MM.1S (cell line): ENCODE measurements around the gene NTSR1.

Experiments used
- CTCF ChIP-seq: fragments of 300-600 bp; sonication (generic); IDR thresholded peaks from 2 replicates; pipeline ENCODE4 v1.5.1; 2016; ENCODE audit warnings: antibody characterized with exemption, low read length, mixed read lengths
- EZH2 ChIP-seq: fragments of 300-600 bp; sonication (generic); optimal IDR thresholded peaks from 2 replicates; pipeline ENCODE3; 2017; ENCODE audit warnings: low read depth, mild to moderate bottlenecking, antibody characterized with exemption, low read length, mixed read lengths
- EZH2phosphoT487 ChIP-seq: fragments of 300-600 bp; sonication (generic); IDR thresholded peaks from 2 replicates; pipeline ENCODE4 v1.6.1; 2018; ENCODE audit warnings: antibody characterized with exemption, low read length

- TF ChIP-seq CTCF (no peak), EZH2 (no peak), EZH2phosphoT487 (no peak)
Observed at GRCh38 chr20:62787866-62788265, 79.2 kb downstream of the NTSR1 start.
